Activated naive CD4-positive, alpha-beta T cell (primary cell): ENCODE measurements around the gene ERBIN.

Experiments used
- DNase-seq, 4 experiments: peaks; one replicate each; lab custom pipeline; 2025; lab: John Stamatoyannopoulos, UW

The ERBIN gene

DNA sequence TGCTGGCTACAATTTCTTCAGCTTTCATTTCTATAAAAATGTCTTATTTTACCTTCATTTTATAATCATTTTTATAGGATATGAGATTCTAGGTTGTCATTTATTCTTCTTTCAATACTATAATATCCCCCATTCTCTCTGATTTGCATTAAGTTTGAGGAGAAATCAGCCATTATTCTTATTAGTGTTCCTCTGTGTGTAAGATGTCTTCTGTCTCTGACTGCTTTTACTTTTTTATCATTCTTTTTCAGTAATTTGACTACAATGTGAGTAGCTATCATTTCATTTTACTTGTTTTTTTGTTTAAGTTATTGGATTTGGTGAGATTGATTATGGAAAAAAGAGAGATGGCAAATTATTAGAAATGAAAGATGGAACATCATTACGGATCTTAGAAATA, 204.1 kb downstream of the ERBIN start:
- no peak for DNase-seq
